ENCODE results near the gene DCDC2C. TPM values are rescaled to one million over a fixed set of nuclear protein-coding genes. Genes with fewer than 3 reads are reported as not detected.

Gene DCDC2C
- total and polyA plus RNA-seq, 2 donors (not counting 3 experiments of a cell fraction or from before 2014, with no cell fraction given): not detected

GRCh38 chr2:3665886-3666612, 37.3 kb upstream of the DCDC2C start:
- POLR2A ChIA-PET: no interaction called here
- no TSS peak for BruUV-seq (replicated peaks)
- Histone ChIP-seq H3K4me2 (ENCODE audit: insufficient read depth, low read length) (no peak overlapping the region), H4K20me1 (replicated peaks; ENCODE audit: control insufficient read depth, extremely low read depth, insufficient read depth, low read length) (no peaks in the 10 kb centered on the region), H2AFZ (ENCODE audit: low read depth, low read length) (no peak overlapping the region), H3K4me3 (replicated peaks in 1 of 3; ENCODE audit: insufficient read depth in 1 of 3, low read depth in 1 of 3, low read length in 3 of 3) (no peak overlapping the region), H3K79me2 (ENCODE audit: control insufficient read depth, insufficient read depth, low read length) (no peaks in the 10 kb centered on the region), H3K27me3 (ENCODE audit: control insufficient read depth in 2 of 2, insufficient read depth in 2 of 2, low read length in 2 of 2) (no peaks in the 10 kb centered on the region), H3K9me1 (replicated peaks; ENCODE audit: control insufficient read depth, extremely low read depth, insufficient read depth, low read length) (no peaks in the 10 kb centered on the region), H3K4me1 (ENCODE audit: control insufficient read depth, extremely low read depth, insufficient read depth, low read length) (no peaks in the 10 kb centered on the region), H3K36me3 (ENCODE audit: control insufficient read depth in 2 of 2, extremely low read depth in 1 of 2, insufficient read depth in 2 of 2, low read length in 2 of 2) (no peaks in the 10 kb centered on the region), H3K9me3 (replicated peaks; ENCODE audit: control insufficient read depth, insufficient read depth, low read length) (no peaks in the 10 kb centered on the region), H3K9ac (replicated peaks; ENCODE audit: extremely low read depth, insufficient read depth, low read length) (no peak overlapping the region), H3K27ac (ENCODE audit: insufficient read depth, low read depth, low read length) (no peak overlapping the region)
- dilution Hi-C loops (cut with MboI; ENCODE audit: extremely low pct_ligation_motif_present, low sequenced_read_pairs) (no loop called here), intact Hi-C loops (cut with micrococcal nuclease) (no loop called here)
- CTCF ChIA-PET: no interaction called here
- DNase-seq (ENCODE audit: low read depth, low spot score) (no peak), FAIRE-seq (no peak)
- TF ChIP-seq GATA2 (IDR thresholded peaks at IDR 0.05; ENCODE audit: insufficient read depth, insufficient read length, low read depth, low read length): no peak
- TF ChIP-seq JUN (IDR thresholded peaks at IDR 0.05; ENCODE audit: borderline replicate concordance, insufficient read depth, insufficient read length, low read depth): no peak
- TF ChIP-seq MYC (IDR thresholded peaks at IDR 0.05; ENCODE audit: low read depth, low read length): no peak
- no peak for TF ChIP-seq POLR2AphosphoS5 (IDR thresholded peaks at IDR 0.05; ENCODE audit: insufficient read depth, low read depth, low read length)

GRCh38 chr2:3666613-3666975, 36.8 kb upstream of the DCDC2C start:
- intact Hi-C loops (cut with micrococcal nuclease) (no loop called here), dilution Hi-C loops (cut with MboI; ENCODE audit: extremely low pct_ligation_motif_present, low sequenced_read_pairs) (no loop called here)
- Histone ChIP-seq H3K9me3 (replicated peaks; ENCODE audit: control insufficient read depth, insufficient read depth, low read length) (no peaks in the 10 kb centered on the region), H3K9ac (replicated peaks; ENCODE audit: extremely low read depth, insufficient read depth, low read length) (no peak overlapping the region), H3K4me2 (ENCODE audit: insufficient read depth, low read length) (no peak overlapping the region), H3K36me3 (ENCODE audit: control insufficient read depth in 2 of 2, extremely low read depth in 1 of 2, insufficient read depth in 2 of 2, low read length in 2 of 2) (no peaks in the 10 kb centered on the region), H2AFZ (ENCODE audit: low read depth, low read length) (no peak overlapping the region), H3K27me3 (ENCODE audit: control insufficient read depth in 2 of 2, insufficient read depth in 2 of 2, low read length in 2 of 2) (no peaks in the 10 kb centered on the region), H3K27ac (ENCODE audit: insufficient read depth, low read depth, low read length) (no peak overlapping the region), H3K9me1 (replicated peaks; ENCODE audit: control insufficient read depth, extremely low read depth, insufficient read depth, low read length) (no peaks in the 10 kb centered on the region), H3K4me3 (replicated peaks in 1 of 3; ENCODE audit: insufficient read depth in 1 of 3, low read depth in 1 of 3, low read length in 3 of 3) (no peak overlapping the region), H4K20me1 (replicated peaks; ENCODE audit: control insufficient read depth, extremely low read depth, insufficient read depth, low read length) (no peaks in the 10 kb centered on the region), H3K4me1 (ENCODE audit: control insufficient read depth, extremely low read depth, insufficient read depth, low read length) (no peaks in the 10 kb centered on the region), H3K79me2 (ENCODE audit: control insufficient read depth, insufficient read depth, low read length) (no peaks in the 10 kb centered on the region)
- BruUV-seq (replicated peaks): no TSS peak
- POLR2A ChIA-PET: no interaction called here
- CTCF ChIA-PET: no interaction called here
- TF ChIP-seq MAX (IDR thresholded peaks at IDR 0.05; ENCODE audit: insufficient read depth, insufficient read length): no peak
- no peak for TF ChIP-seq JUN (IDR thresholded peaks at IDR 0.05; ENCODE audit: borderline replicate concordance, insufficient read depth, insufficient read length, low read depth)
- TF ChIP-seq FOS (IDR thresholded peaks at IDR 0.05; ENCODE audit: borderline replicate concordance, insufficient read depth, low read length): no peak
- no peak for TF ChIP-seq POLR2AphosphoS5 (IDR thresholded peaks at IDR 0.05; ENCODE audit: insufficient read depth, low read depth, low read length)
- TF ChIP-seq POLR2A (IDR thresholded peaks at IDR 0.05; ENCODE audit: low read depth, low read length): no peak
- TF ChIP-seq GATA2 (IDR thresholded peaks at IDR 0.05; ENCODE audit: insufficient read depth, insufficient read length, low read depth, low read length): no peak
- no peak for TF ChIP-seq EZH2 (IDR thresholded peaks at IDR 0.05; ENCODE audit: borderline replicate concordance, low read depth, low read length, severe bottlenecking)
- FAIRE-seq (no peak), DNase-seq (ENCODE audit: low read depth, low spot score) (no peak)
